ENCODE measurements around the gene AKAP9.
A peak's percentile ranks its signal among the peaks of the same experiment; 100 is the strongest.
"Not testable (repeated sequence)": the region's sequence is repeated elsewhere in the genome, so short reads cannot be mapped to it uniquely, and the experiment has no call there.

The AKAP9 gene

DNA sequence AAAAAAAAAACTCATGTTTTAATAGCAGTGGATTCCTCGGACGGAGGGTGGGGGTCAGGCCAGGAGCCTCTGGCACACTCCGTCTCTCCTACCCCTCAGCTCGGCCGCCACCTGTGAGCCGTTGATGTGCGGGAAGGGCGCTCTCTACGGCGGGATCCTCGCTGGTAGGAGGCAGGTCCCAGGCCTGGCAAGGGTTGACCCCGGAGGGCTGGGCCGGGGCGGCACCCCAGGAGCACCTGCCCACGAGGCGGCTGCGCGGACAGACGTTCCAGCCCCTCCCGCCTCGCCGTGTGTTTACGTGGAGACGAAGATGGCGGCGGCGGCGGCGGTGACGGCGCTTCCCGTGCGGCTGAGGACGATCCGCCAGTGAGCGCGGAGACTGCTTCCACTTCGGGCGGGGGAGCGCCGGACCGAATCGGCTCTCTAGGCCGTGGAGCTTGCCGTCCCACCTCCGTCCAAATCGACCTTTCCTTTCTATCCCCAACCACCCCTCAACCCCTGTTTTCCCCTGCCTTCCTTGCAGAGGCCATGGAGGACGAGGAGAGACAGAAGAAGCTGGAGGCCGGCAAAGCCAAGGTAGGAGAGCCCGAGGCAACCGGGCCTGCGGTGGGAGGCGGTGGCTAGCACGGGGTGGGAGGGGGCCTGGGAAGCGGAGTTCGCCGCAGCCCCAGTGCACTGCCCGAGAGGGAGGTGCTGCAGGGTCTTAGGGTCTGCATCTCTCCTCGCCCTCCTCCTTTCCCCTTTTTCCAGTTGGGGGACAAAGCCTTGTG, at the start of gene AKAP9:
TSS of gene AKAP9 (plus strand) at position 291 of the 770 bp plus-strand sequence. CDS start at position 529, 238 bp downstream.
- DNase-seq, result peak; percentile 88

DNA sequence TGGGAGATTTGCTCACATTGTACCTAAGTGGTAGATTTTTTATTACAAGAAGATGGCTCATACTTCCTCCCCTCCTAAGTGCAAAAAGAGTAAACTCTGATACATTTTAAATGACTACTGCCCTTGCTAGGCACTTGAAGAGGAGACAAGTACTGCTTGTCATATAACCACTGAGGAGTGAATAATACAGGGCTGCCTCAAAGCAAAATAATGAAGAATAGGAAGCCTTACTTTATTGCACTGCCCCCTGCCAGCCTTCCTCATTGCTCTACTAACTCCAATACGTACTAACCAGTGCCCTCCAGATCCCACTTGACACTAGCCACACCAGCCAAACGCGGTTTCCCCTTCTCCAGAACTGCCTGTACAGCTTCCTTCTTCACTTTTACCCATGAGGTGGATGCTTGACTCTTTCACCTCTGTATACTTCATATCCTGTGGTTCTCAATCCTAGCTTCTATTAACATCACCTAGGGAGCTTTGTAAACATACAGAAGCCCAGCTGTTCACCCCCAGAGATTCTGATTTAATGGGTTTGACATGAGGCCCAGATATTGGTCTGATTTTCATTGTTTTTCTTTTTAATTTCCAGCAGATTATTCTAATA, 48.5 kb upstream of the AKAP9 start:
- no peak for DNase-seq

GRCh38 chr7:91892821-91893340, 47.8 kb upstream of the AKAP9 start:
- DNase-seq, result no peak

DNA sequence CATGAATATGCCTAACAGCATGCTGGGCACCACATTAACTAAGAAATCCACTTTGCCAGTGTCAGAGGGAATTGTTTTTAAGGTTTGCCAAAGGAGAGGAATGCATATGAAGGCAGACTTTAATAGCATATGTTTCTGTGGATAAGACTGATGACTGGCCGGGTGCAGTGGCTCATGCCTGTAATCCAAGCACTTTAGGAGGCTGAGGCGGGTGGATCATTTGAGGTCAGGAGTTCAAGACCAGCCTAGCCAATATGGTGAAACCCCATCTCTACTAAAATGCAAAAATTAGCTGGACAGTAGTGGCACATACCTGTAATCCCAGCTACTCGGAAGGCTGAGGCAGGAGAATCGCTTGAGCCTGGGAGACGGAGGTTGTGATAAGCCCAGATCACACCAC, 47.0 kb upstream of the AKAP9 start:
- DNase-seq, result not testable (repeated sequence)

DNA sequence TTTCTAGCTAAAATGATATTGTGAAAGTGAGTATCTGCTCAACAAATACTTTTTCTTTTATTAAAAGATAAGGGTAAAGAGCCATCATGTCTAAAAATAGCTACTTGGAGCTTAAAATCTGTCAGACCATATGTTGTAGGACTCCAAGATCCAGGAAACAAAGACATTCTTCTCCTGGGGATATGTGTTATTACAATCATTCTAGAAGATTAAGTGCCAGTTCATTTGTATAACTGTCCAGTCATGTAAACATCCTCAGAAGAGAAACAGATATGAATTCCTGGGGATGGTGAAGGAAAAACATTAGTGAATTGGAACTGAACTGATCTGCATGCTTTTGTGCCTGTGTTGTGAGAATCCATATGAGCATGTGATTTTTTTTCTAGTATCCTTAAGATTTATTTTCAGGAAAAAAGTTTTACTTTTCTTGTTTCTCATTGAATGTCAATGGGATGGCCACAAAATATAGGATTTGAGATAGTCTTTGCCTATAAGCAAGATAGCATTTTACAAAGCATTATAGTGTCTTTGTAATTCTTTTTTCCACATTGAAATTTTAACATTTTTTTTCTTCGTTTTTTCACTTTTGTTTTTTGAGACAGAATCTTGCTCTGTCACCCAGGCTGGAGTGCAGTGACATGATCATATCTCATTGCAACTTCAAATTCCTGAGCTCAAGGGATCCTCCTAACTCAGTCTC, 45.7 kb upstream of the AKAP9 start:
- no peak for DNase-seq

DNA sequence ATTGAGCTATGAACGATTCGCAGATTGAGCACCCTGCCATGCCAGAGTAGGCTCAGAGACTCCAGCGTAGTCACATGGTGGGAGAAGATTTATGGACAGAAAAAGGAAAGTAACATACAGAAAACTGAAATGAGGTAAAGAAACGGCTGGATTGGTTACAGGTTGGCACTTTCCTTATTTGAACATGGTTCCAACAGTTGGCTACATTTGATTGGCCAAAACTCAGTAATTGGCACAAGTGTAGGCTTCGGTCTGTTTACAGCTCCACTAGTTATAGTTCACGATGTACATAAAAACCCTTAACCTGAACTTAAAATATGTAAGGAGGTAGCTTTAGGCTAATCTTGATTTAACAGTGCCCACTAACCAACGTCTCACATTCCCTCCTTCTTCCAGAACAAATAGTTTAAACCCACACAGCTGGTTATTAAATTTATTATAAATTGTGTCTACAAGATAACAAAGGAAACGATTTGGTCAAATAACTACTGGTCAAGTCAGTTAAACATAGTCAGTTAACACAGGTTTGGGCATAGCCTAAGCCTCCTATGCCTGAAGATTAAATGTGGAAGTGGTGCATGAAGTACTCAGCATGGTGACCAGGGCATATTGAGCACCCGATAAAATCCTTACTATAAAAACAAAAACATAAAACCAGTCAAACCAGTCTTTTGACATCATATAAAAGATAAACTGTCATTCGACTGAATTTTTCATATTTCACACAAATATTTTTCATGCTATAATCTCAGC, 42.2 kb upstream of the AKAP9 start:
- no peak for DNase-seq

- no peak for DNase-seq
Measured at GRCh38 chr7:91899563-91899962, 41.1 kb upstream of the AKAP9 start.

- DNase-seq, result no peak
Measured at GRCh38 chr7:91910171-91910570, 30.5 kb upstream of the AKAP9 start.

DNA sequence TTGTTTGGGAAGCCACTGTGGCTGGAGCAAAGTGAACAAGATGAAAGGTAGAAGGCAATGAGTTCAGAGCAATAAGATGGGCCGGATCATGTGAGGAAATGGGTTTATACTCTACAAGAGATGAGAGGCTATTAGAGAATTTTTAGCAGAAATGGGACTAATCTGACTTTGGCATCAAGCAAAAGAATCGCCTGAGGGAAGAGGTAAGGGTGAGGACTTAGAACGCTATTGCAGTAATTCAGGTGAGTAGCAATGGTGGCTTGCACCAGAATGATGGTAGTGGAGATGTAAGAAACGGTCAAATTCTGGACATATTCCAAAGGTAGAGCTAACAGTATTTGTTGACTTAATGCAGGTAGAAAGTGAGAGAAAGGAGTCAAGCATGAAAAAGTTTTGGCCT, 29.5 kb upstream of the AKAP9 start:
- DNase-seq, result no peak

- DNase-seq, result no peak
Measured at GRCh38 chr7:91912494-91912893, 28.2 kb upstream of the AKAP9 start.

DNA sequence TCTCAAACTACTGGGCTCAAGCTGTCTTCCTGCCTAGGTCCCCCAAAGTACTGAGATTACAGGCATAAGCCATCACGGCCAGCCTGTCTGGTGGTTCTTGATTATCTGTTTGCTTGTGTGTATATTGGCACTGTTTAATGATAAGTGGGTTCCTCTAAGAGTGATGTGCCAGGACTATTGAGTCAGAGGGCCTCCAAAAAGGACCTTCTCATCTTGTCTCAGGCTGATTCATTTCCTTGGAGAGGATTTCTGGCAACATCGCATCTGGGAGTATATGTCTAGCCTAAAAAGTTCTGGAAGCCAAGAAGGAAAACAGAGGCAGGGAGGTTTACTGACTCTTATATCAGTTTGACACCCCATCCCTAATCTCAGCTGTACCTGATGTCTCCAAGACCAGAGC, 27.1 kb upstream of the AKAP9 start:
- DNase-seq, result no peak

- DNase-seq, result no peak
Measured at GRCh38 chr7:91915401-91916050, 25.1 kb upstream of the AKAP9 start.

GRCh38 chr7:91916051-91916440, 24.6 kb upstream of the AKAP9 start:
- no peak for DNase-seq

DNA sequence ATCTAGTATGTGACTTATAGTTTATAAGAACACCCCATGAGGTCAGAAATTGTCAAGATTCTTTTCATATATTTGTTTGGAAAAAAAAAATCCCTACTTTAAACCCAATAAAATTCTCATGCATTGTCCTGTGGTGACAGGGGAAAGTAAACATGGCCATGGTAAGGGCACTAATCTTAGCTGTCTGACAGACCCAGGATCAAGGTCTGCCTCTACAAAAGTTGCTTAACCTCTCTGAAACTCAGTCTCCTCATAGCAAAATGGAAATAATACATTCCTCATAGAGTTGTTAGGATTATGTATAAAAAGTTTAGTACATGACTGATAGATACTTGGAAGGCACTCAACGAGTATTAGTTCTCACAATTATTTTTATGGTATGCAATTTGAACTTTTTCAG, 22.3 kb upstream of the AKAP9 start:
- no peak for DNase-seq

DNA sequence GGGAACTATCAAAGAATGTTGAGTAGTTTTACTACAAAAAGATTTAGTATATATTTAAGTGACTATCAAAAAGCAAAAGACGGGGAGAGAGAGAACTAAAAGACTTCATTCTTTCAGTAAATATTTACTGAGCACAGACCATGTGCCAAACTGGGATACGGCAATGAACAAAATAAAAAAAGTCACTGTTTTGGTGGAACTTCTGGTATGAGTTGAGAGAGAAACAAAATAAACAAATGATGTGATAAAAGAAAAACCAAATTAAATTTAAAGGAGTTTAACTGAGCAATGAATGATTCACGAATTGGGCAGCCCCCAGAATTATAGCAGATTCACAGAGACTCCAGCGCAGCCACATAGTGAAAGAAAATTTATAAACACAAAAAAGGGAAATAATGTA, 17.8 kb upstream of the AKAP9 start:
- no peak for DNase-seq

DNA sequence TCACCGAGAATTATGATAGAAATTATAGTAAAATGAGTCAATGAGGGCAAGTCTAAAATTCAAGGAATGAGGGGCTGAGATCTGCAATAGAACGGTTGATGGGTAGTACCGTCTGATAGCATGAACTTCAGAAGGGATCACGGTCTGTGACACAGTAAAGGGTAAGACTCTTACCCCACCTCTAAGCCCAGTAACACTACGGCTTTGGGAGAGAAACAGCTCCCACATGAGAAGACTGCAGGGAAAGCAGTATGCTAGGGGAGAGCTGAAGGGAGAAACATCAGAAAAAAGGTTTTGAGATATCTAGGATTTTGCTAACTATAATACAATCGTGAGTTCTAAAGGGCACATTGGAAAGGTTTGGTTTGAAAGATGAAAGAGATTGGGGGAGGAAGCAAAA, 12.8 kb upstream of the AKAP9 start:
- DNase-seq, result no peak

- DNase-seq, result no peak
Measured at GRCh38 chr7:91929463-91929862, 11.2 kb upstream of the AKAP9 start.

DNA sequence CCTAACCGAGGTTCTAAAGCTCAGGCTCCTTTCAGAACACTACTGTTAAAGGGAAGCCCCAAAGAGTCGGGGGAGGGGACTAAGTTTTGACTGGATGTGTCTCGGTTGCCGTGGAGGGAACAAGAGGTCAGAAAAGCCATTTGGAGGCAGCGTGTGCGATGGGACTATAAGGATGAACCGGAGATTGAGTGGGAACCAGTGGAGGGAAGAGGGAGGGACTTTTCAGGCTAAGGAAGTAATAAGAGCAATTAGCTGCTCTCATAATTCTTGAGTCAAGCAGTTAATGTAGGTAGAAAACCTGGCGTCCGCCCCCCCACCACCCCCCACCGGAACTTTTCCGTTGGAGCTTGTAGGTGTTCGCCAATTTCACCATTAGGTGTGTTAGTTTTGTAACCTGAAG, 491 bp upstream of the AKAP9 start:
- DNase-seq, result no peak

DNA sequence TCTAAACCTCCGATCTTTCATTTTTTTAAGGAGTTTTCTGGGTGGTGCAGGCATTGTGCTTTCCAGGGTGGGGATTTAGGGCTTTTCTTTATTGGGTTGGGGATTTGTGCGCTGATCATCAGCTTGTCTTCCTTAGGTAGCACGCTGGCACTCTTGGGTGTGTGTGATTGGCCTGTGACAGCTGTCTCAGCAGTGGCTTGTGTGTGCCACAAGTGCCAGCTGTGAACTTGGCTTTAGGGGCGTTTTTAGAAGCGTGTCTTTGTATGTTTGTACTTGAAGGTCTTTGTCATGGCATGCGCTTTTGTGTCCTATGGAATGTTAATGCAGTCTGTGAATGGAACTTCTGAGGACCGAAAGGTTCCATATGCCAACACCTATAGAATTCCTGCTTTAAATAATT, 788 bp downstream of the AKAP9 start:
- peak; percentile 54 for DNase-seq

DNA sequence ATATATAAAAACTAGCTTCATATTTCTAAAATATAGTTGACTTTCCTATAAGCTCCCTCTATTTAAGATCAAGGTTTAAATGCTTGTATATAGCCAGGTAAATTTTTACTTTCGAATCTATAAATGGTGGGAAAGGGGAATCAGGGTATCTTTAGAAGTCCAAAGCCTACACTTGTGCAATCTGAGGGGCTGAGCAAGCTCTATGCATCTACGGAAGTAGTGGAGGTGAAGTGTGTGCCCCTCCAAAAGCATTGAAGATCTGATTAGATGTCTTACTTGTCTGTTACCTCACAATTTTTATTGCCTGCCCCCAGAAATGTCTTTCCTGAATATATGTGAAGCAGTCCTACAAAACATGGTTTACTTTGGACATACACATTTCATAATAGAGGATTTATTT, 1.6 kb downstream of the AKAP9 start:
- DNase-seq, result no peak

DNA sequence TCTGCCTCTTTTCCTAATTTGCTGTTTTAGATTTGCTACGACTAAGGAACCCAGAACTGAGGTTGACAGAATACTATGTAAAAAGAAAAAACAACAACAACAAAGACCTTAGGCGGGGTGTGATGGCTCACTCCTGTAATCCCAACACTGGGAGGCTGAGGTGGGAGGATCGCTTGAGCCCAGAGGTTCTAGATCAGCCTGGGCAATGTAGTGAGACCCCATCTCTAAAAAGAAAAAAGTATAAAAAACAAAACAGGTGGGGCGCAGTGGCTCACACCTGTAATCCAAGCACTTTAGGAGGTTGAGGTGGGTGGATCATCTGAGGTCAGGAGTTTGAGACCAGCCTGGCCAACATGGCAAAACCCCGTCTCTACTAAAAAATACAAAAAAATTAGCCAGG, 4.3 kb downstream of the AKAP9 start:
- DNase-seq, result not testable (repeated sequence)

GRCh38 chr7:91945476-91945875, 4.8 kb downstream of the AKAP9 start:
- DNase-seq, result no peak

DNA sequence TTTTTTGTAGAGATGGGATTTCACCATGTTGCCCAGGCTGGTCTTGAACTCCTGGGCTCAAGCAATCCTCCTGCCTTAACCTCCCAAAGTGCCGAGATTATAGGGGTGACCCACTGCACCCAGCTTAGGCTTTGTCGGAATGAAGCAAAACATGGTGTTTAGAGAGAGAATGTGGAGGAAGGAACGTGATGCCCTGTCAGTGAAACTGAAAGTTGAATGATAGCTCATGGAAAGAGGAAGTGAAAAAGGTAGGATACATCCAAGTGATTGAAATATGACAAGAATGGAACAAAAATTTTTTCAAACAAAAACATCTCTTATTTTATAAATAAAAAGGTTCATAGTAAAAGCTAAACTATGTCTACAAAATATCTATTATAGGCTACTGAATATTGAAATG, 5.9 kb downstream of the AKAP9 start:
- DNase-seq, result no peak

All from NCI-H2171 (cell line).